ENCODE results near the gene PAPSS1. TPM values are rescaled to one million over a fixed set of nuclear protein-coding genes. Genes with fewer than 3 reads are reported as not detected.

PAPSS1 gene
- total and polyA plus RNA-seq, 3 donors from 2014 or later, result 32.8 to 42.4 (median 33.6) TPM

GRCh38 chr4:107689912-107690587, 30.0 kb downstream of the PAPSS1 start:
- H3K36me3 ChIP-seq (ENCODE audit: low read depth, missing control alignments), result no peaks in the 10 kb centered on the region
- no peak overlapping the region for H3K27ac ChIP-seq
- WGBS, 2 donors, result 96% methylated on average over 2 of the region's 2 CpGs
- no peak for TF ChIP-seq POLR2A (IDR thresholded peaks at IDR 0.05)
- no peaks in the 10 kb centered on the region for H3K27me3 ChIP-seq
- intact Hi-C loops (cut with DNase I; ENCODE audit: low total_unique reads), result no loop called here
- no peak overlapping the region for H3K4me3 ChIP-seq
- H3K4me1 ChIP-seq, result no peaks in the 10 kb centered on the region
- no peaks in the 10 kb centered on the region for H3K9me3 ChIP-seq
- no peak for DNase-seq

GRCh38 chr4:107688421-107688820, 31.6 kb downstream of the PAPSS1 start:
- intact Hi-C loops (cut with DNase I; ENCODE audit: low total_unique reads), result no loop called here
- H3K4me3 ChIP-seq, result no peak overlapping the region
- H3K36me3 ChIP-seq (ENCODE audit: low read depth, missing control alignments), result no peaks in the 10 kb centered on the region
- TF ChIP-seq POLR2A (IDR thresholded peaks at IDR 0.05) (no peak), CTCF (IDR thresholded peaks at IDR 0.05) (no peak)
- 70 to 84% methylated on average over 1 of the region's 1 CpG for WGBS, 2 donors
- no peaks in the 10 kb centered on the region for H3K4me1 ChIP-seq
- H3K27me3 ChIP-seq, result no peaks in the 10 kb centered on the region
- no peak overlapping the region for H3K27ac ChIP-seq
- no peak for DNase-seq
- H3K9me3 ChIP-seq, result no peaks in the 10 kb centered on the region

GRCh38 chr4:107685740-107686139, 34.3 kb downstream of the PAPSS1 start:
- no peaks in the 10 kb centered on the region for H3K9me3 ChIP-seq
- H3K4me3 ChIP-seq, result no peak overlapping the region
- H3K36me3 ChIP-seq (ENCODE audit: low read depth, missing control alignments), result no peaks in the 10 kb centered on the region
- no peaks in the 10 kb centered on the region for H3K27me3 ChIP-seq
- H3K4me1 ChIP-seq, result no peaks in the 10 kb centered on the region
- DNase-seq, result no peak
- no peak for TF ChIP-seq POLR2A (IDR thresholded peaks at IDR 0.05)
- no peak for TF ChIP-seq CTCF (IDR thresholded peaks at IDR 0.05)
- WGBS, 2 donors, result 90 to 91% methylated on average over 1 of the region's 1 CpG
- intact Hi-C loops (cut with DNase I; ENCODE audit: low total_unique reads), result no loop called here
- no peak overlapping the region for H3K27ac ChIP-seq

GRCh38 chr4:107683873-107684272, 36.2 kb downstream of the PAPSS1 start:
- H3K4me3 ChIP-seq, result no peak overlapping the region
- intact Hi-C loops (cut with DNase I; ENCODE audit: low total_unique reads), result no loop called here
- TF ChIP-seq CTCF (IDR thresholded peaks at IDR 0.05) (no peak), POLR2A (IDR thresholded peaks at IDR 0.05) (no peak)
- H3K27ac ChIP-seq, result no peak overlapping the region
- H3K9me3 ChIP-seq, result no peaks in the 10 kb centered on the region
- no peaks in the 10 kb centered on the region for H3K27me3 ChIP-seq
- H3K4me1 ChIP-seq, result no peaks in the 10 kb centered on the region
- no peak for DNase-seq
- no peaks in the 10 kb centered on the region for H3K36me3 ChIP-seq (ENCODE audit: low read depth, missing control alignments)

GRCh38 chr4:107682306-107682705, 37.7 kb downstream of the PAPSS1 start:
- no peak overlapping the region for H3K27ac ChIP-seq
- 88 to 97% methylated on average over 3 of the region's 3 CpGs for WGBS, 2 donors
- intact Hi-C loops (cut with DNase I; ENCODE audit: low total_unique reads), result no loop called here
- no peaks in the 10 kb centered on the region for H3K36me3 ChIP-seq (ENCODE audit: low read depth, missing control alignments)
- no peak for DNase-seq
- TF ChIP-seq CTCF (IDR thresholded peaks at IDR 0.05), result no peak
- TF ChIP-seq POLR2A (IDR thresholded peaks at IDR 0.05), result no peak
- no peaks in the 10 kb centered on the region for H3K9me3 ChIP-seq
- no peaks in the 10 kb centered on the region for H3K4me1 ChIP-seq
- H3K4me3 ChIP-seq, result no peak overlapping the region
- no peaks in the 10 kb centered on the region for H3K27me3 ChIP-seq
